Endometrial microvascular endothelial cells (primary cell): ENCODE data around the gene LSM10. TPM values are rescaled to one million over a fixed set of nuclear protein-coding genes. Genes with fewer than 3 reads are reported as not detected.

ENCODE experiments used
- in situ Hi-C: cut with HindIII; loops from 2 replicates; pipeline ENCODE4 v1.10.0; 2017; ENCODE audit warnings: low sequenced_read_pairs, low pct_unique_long_range_greater_than_20kb; ENCODE audit errors: inconsistent ontology term
- total RNA-seq: library from RNA; depleted of rRNA; stranded (reverse); fragments of >200 nt; gene quantifications from one replicate; pipeline ENCODE4 v1.2.3, GENCODE V29; 2015; ENCODE audit errors: inconsistent ontology term

Gene LSM10
- total RNA-seq, 1 donor from 2014 or later: 68.4 TPM

DNA sequence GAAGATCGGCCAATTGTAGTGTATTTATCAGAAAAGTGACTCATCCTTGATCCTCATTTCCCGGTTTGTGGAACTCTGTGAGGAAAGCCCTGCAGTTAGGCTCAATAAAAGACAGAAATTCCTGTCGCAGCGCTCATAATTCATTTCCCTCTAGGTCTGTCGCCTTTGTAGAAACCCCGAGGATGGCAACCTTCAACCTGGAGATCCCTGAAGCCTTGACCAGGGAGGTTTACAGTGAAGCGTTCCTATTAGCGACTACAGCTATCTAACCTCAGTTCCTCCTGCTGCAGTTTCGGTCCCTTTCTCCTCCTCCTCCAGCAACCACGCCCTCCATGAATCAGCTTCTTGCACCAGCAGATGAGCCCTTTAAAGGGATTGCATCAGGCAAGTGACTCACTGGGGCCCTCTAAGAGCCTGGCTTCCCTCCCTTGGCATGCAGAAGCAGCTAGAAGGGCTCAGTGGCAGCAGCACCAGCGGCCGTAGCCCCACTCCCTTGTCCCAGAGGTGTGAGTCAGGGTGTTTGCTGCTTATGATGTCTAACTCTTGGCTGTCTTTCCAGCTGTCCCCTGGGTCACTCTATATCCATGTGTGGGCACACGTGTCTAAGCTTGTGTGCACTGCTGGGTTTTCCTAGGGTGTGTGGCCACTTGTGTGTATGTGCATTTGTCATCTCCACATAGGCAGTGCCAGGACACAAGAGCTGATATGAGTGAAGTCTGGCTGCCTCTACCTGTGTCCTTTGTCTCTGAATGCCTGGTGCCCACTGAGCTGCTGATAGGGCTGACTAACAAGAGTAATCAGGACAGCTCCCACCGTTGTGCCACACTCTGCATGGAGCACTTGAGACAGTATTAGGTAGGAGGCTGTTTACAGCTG is 11.2 kb downstream of the LSM10 start:
- in situ Hi-C loops: no loop called here

DNA sequence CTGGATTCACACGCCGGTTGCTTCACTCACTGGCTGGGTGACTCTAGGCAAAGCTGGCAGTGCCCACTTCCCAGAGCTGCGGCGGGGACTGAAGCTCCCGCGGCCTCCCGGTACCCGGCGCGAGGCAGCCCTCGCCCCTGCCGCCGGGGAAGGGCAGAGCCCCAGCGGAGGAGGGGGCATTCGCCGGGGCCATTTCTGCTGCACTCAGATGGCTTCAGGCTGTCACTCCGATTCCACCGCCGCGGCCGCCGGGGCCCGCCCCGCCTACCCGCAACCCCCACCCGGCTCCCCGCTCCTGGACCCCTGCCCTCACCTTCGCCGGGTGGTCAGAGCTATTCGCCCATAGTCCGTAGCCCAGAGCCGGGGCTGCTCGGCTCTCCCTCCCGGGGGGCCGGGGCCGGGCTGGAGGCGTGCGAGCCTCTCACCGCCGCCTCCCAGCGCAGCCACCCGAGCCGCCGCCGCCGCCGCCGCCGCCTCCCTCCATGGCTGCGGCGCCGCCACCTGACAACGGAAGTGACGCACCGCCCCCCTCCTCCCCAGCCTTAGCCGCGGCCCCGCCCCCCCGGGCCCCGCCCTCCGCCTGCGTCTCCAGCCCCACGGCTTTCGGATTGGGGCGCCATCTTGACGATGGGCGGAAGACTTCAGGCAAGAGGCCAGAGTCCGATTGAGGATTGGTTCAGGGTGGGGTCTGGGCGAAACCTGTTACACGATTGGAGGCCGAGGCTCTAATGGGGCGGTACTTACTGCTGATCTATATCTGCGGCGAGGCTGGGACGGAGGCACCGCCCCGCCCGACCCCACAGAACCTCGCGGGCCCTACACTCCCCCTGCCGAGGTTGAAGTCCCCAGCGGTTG is 12.1 kb downstream of the LSM10 start, which contains the start of gene STK40:
Gene STK40 (minus strand): TSS at position 515 of the 855 bp plus-strand sequence. CDS start 24,592 bp downstream, outside the sequence.
- in situ Hi-C loops: no loop called here

DNA sequence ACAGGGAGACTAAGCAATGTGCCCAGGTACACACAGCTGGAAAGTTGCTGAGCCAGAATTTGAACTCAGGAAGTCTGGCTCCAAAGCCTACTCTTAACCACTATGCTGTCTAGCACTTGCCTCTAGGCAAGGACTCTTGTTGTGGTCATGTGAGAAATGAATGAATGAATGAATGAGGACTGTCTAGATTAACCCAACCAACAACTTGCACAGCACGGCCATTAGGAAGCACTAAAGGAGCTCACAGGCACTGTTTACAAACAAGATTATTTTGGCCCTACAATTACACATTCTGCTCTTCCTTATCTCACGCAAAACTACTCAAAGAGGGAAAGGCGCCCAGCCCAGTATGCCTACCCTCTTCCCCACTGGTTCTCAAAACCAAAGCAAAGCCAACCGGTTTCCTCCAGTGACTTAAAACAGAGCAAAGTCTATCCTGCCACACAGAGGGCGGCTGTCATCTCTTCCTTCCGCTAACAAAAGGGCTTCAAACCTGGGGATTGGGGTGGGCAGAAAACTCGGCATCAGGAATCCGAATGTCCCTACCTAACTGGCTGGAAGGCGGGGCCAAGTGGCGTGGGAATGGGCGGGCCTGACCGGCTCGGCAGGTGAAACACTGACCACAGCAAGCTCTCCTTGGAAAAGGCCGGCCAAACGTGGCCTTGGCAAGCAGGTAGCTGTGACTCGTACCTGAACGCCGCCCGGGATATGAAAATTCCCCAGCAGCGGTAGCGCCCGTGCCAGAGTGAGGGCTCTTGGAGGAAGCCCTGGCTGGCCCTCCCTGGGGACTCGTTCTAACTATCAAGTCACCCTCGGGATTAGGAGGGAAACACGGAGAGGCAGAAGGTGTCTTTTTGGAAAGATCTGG is 12.9 kb downstream of the LSM10 start:
- in situ Hi-C loops: no loop called here

DNA sequence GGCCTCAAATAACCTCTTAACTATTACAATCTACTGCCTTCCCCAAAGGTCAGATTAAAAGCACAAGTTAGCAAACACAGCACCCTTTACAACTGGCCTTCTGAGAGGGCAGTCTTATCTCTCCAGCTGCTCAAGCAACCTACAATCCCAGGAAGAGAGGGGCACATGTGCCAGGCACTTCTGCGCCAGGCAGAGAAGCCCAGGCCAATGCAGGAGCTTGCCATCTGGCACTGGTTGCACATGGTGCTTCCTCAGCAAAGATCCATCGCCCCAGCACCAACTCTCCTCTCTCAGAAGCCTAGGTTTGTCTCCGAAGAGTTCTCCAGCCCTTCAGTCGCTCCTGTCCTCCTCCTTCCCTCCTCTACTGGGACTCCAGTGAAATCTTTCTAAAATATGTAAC is 14.5 kb downstream of the LSM10 start:
- in situ Hi-C loops: no loop called here

DNA sequence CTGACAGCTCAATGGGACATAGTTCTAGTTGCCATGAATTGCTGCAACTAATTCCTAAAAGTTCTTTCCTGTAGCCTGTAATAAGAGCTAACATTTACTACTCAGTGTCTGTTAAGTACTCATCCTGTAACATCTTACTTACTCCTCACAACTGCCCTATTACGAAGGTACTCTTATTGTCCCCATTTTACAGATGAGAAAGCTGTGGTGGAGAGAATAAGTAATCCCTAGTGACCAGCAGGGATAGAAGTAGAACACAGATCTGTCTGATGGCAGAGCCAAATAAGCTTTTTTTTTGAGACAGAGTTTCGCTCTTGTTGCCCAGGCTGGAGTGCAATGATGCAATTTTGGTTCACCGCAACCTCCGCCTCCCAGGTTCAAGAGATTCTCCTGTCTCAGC is 15.0 kb downstream of the LSM10 start:
- in situ Hi-C loops: no loop called here

DNA sequence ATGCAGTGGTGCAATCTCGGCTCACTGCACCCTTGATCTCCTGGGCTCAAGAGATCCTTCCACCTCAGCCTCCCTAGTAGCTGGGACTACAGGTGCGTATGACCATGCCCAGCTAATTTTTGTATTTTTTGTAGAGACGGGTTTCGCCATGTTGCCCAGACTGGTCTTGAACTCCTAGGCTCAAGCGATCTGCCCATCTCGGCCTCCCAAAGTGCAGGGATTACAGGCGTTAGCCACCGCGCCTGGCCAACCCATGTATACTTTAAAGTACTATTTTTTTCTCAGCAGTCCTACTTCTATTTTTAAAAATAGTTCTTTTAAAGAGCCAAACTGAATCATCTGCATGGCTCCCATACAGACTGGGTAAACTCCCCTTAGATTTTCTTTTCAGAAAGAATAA is 15.5 kb downstream of the LSM10 start:
- in situ Hi-C loops: no loop called here

DNA sequence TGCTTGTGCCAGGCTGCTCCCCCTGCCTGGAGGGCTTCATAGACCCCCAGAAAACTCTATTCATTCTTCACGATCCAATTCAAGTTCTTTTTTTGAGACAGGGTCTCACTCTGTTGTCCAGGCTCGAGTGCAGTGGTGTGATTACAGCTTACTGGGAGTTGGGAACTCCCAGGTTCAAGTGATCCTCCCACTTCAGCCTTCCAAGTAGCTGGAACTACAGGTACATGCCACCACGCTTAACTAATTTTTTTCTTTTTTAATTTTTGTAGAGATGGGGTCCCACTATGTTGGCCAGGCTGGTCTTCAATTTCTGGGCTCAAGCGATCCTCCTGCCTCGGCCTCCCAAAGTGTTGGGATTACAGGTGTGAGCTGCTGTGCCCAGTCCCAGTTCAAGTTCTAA is 16.3 kb downstream of the LSM10 start:
- in situ Hi-C loops: no loop called here

DNA sequence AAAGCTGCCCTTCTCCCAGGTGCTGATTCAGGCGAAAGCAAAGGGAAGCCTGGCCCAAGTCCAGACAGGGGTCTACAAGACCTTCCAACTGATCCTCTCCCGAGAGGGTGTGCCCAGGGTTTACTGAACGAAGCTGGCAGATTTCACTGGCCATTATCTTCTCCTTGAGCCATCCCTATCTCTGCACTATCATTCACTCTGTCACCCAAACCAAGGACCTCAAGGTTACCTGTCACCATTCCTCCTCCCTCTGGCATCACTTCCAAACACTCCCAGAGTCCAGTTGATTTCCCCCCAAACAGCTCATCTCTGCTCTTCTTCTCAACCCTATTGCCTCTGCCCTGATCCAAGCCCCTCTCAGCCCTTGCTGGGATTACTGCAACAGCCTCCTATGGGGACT is 16.9 kb downstream of the LSM10 start:
- in situ Hi-C loops: no loop called here

DNA sequence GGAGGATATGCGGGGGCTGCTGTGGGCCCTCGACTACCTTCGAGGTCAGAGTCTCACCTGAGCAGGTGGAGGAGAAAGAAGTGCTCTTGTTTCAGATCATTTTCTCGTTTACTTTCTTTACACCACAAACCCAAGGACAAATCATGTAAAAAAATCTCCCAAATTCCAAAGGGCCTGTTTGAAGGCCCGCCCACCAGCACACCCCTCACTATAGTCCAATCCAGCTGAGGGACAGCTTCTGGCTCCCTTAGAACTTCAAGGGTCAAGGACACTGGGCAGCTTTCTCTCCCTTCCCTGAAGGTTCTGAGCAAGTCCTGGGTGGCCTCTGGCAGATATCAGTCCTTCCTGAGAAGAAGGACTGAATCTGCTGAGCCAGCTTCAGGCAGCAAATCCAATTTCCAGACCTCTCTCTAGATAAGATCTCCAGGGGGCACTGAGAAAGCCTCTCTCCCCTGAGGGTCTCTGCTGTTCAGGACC is 17.5 kb downstream of the LSM10 start:
- in situ Hi-C loops: no loop called here

DNA sequence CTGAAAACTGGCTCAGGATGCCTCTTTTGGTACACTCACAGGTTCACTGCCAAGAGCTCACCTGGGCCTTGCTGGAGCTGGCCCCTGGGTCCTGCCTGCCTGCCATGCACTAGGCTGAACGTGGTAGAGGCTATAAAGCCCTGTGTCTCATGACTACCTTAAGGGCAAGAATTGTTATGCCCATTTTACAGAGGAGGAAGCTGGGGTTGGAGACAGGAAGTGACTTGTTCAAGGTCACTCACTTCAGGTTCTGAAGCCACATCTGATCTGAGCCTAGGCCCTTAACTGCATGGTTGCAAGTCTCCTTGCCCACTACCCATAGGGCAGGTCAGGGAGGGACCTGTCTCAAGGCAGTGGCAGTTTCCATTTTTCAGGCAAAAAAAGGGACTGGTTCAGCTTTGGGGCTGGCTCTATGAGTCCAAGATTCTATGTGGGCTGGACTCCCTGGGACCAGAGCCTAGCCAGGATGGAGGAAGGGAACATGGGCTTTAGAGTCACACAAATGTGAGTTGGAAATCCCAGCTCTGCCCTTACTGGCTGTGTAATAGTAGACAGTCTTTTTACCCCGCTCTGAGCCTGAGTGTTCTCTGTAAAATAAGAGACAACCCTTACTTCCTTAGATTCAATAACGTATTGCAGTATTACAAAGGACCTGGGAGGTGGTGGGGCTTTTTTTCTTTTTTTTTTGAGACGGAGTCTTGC is 19.8 kb downstream of the LSM10 start:
- in situ Hi-C loops: no loop called here

DNA sequence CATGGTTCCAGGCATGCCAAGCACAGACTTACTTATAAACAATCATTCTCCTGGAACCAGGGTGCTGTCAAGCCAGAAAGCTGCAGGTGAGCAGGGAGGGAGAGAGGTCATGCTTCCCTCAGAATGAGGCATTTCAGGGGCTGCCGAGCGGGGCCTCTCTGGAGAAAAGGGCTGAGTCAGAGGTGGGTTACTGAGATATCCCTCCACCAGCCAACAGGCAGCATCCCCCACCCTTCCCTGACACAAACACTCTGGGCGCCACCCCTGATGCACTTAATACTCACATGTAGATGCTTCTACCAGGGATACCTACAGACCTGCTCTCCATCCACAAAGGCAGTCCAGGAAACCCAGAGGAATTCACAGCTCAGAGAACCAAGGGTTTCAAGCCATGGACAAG is 25.1 kb downstream of the LSM10 start:
- in situ Hi-C loops: no loop called here

DNA sequence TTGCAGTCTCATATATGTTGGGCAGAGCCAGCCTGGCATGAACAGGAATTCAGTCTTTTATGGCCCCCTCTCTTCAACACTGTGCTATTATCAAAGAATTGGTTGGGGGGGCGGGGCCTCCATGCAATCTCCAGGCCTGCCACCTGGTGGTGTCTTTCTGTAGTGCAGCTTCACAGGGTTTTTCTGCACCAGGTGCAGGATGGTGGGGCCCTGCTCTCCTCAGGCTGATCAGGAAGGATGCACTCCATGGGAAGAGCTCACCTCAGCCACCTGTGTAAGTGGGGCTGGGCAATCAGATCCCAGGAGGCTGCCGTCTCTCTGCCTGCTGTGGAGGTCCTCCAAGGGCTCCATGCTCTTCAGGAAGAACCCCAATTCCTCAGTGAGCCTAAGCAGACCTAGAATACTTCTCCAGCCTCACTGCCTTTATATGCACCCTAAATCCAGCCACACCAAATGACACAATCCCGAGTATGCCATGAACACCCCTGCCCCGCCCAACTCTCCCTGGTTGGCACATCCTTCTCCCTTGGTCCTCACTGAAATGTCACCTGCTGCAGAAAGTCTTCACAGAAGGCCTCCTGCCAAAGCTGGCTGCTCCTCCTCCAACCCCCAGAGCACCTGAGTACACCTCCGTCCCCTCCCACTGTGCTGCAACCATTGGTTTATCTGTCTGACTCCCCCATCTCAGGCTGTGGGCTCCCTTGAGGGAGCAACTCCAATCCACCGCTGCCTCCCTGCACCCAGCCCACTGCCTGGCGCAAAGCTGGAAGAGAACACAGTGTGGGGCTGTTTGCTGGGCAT is 28.4 kb downstream of the LSM10 start:
- in situ Hi-C loops: no loop called here

DNA sequence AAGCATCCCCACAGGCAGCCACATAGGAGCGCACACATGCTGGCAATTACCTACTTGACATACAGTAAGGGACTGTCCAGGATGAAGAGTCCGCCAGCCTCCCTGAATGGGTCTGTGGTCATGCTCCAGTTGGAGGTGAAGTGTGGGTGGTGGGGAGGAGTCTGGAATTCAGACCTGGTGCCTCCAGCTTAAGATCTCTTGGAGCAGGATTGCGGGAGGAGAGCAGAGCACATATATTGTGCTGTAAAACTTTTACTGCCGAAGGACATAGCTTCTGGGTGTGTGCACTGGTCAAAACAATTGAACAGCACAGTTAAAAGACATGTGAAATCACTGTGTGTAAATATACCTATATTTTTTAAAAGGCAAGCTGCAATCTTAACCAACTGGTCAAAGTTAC is 29.9 kb downstream of the LSM10 start:
- in situ Hi-C loops: no loop called here

DNA sequence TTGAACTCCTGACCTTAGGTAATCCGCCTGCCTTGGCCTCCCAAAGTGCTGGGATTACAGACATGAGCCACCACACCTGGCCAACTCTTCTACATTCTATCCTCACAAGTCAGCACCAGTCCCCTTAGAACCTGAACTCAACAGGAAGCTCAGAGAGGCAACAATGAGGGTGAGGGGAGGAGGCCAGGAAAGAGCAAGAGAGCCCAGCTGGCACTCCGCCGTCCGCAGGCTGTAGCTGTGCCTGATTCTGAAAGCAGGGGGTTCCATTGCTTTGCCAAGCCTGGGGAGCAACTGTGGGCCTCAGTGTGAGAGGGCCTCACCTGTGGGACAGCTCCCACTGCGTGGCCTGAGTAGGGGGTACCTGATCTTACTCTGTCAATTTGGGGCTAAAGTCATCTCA is 30.6 kb downstream of the LSM10 start:
- in situ Hi-C loops: no loop called here

DNA sequence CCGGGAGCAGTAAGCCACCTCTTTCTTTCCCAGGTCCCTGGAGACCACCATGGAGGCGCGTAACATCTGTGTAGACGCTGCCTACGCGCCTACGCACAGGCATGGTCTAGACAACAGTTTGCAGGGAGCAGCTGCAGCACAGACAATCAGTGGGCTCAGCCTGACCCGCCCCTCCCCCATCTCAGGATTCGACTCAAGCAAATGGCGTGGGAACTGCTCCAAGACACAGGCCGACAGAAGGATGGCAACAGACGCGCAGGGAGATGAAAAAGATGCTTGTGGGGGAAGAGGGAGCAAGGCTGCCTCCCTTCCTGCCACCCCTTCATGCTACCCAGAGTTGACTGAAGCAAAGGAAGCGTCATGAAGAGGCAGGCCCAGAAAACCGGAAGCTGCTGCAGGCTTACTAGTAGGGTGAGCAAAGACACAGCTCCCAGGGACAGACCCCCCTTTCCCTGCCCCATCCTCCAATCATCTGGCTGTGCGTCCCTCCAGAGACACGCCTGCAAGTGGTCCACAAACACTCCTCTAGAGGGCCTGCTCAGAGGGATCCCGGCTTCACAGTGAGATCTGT is 31.5 kb downstream of the LSM10 start:
- in situ Hi-C loops: no loop called here

DNA sequence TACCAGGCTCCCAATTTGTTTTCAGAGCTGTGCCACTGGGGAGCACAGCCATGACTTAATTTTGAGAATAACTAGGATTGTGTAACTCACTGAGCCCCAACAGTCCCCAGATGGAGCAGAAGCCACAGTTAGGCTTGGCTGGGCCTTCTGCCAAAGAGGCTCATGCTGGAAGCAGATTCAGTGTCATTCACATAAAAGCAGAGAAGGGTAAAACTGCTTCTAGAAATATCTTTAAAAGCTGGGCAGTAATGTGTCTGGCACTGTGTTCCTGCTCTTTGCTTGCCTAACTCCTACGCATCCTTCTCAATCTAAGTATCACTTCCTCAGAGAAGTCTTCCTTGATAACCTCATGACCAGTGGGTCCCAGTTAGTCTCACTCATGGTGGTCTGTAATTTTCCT is 32.3 kb downstream of the LSM10 start:
- in situ Hi-C loops: no loop called here

DNA sequence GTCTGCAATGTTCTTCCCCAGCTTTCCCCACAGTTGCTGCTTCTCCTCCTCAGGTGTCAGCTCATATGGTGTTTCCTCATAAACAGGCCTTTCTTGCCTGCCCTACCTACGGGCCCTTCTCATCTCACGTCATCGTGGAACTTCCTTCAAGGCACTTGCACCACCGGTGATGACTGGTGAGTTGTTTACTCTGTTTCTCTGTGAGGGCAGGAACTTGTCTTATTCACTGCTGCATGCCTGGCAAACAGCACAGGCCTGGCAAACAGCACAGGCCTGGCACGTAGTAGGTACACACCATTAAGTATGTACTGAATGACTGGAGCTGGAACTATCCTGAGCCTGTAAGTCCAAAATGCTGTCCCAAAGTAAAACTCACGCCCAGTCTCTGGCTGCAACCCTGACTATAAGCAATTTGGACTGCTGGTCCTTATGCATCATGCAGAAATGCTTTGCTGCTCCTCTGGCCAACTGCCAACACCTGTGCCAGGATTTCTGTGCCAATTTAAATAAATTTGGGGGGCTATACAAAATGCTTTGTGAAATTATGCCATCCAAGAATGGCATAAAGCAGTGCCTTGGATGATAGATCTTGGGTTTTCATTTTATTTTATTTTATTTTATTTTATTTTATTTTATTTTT is 37.7 kb downstream of the LSM10 start:
- in situ Hi-C loops: no loop called here
